DOHH2 (cell line): ENCODE measurements around the gene ADGRA1.

ENCODE experiments used
- EZH2phosphoT487 ChIP-seq: fragments of 200-600 bp; sonication (generic); IDR thresholded peaks from 2 replicates; pipeline ENCODE4 v1.6.1; 2017; ENCODE audit warnings: borderline replicate concordance, mild to moderate bottlenecking, antibody characterized with exemption, low read length, moderate library complexity, mixed read lengths
- TF ChIP-seq, protein P1 (sequence below): fragments of 200-600 bp; sonication (generic); IDR thresholded peaks from one replicate; pipeline ENCODE4 v1.5.1; 2014; ENCODE audit warnings: antibody characterized with exemption, mild to moderate bottlenecking, low read depth, low read length; ENCODE audit not compliant: poor library complexity, severe bottlenecking

DNA sequence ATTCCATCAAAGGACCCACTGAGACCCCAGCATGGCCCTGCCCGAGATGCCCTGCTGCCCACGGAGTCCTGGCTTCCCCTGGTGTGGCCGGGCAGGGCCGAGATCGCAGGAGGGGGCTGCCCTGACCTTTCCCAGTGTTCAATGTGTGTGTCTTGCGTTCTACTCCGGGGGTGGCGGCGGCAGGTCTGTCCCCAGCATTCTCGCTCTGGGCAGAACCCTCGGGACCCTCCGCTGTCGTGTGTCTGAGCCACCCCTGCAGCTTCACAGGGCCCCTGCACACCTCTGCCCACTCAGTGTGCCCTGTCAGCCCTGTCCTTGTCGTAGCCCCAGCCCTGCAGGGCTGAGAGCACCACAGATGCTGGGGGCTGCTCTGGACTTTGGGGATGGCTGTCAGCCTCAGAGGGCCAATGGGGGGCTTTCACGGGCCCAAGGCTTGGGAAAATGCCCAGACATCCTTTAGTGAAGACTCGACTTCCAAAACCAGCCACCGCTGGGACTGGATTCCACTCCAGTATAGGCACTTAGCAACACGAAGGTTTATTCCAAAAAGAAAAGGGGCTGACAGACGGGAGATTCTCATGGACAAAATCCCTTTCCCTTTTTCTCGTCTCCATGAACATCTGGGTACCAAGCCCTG, 42.3 kb downstream of the ADGRA1 start:
- TF ChIP-seq, protein P1, sequence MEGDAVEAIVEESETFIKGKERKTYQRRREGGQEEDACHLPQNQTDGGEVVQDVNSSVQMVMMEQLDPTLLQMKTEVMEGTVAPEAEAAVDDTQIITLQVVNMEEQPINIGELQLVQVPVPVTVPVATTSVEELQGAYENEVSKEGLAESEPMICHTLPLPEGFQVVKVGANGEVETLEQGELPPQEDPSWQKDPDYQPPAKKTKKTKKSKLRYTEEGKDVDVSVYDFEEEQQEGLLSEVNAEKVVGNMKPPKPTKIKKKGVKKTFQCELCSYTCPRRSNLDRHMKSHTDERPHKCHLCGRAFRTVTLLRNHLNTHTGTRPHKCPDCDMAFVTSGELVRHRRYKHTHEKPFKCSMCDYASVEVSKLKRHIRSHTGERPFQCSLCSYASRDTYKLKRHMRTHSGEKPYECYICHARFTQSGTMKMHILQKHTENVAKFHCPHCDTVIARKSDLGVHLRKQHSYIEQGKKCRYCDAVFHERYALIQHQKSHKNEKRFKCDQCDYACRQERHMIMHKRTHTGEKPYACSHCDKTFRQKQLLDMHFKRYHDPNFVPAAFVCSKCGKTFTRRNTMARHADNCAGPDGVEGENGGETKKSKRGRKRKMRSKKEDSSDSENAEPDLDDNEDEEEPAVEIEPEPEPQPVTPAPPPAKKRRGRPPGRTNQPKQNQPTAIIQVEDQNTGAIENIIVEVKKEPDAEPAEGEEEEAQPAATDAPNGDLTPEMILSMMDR, result no peak
- TF ChIP-seq EZH2phosphoT487, result no peak
